Keratinocyte (primary cell): ENCODE results near the gene ADARB2. TPM values are rescaled to one million over a fixed set of nuclear protein-coding genes. Genes with fewer than 3 reads are reported as not detected.

Experiments used
- DNase-seq: peaks from one replicate; pipeline ENCODE4 v3.0.0-alpha.2; 2011; ENCODE audit warnings: low read depth, missing footprints, low spot score
- FAIRE-seq: peaks from 2 replicates; lab custom pipeline; 2011; peaks lifted over from hg19 to GRCh38; lab: Jason Lieb, UNC
- H2AFZ ChIP-seq: 2 replicates; pipeline ENCODE4 v1.6.0; 2012; ENCODE audit warnings: low read length, control low read depth, inconsistent platforms; ENCODE audit not compliant: control insufficient read depth
- H3K27ac ChIP-seq: 2 replicates; pipeline ENCODE4 v1.5.1; 2011; ENCODE audit warnings: low read length; ENCODE audit not compliant: control insufficient read depth, insufficient read depth
- H3K27me3 ChIP-seq: 3 replicates; pipeline ENCODE4 v1.6.0; 2011; ENCODE audit warnings: low read length; ENCODE audit not compliant: control insufficient read depth, insufficient read depth; ENCODE audit errors: extremely low read depth
- H3K36me3 ChIP-seq, 2 experiments: 2 replicates in 1 of 2; 3 replicates in 1 of 2; pipeline ENCODE4 v1.5.1; 2011; ENCODE audit warnings: low read length in 2 of 2, mild to moderate bottlenecking in 1 of 2; ENCODE audit not compliant: control insufficient read depth in 2 of 2, insufficient read depth in 2 of 2; ENCODE audit errors: extremely low read depth in 1 of 2
- H3K4me1 ChIP-seq: 3 replicates; pipeline ENCODE4 v1.5.1; 2011; ENCODE audit warnings: low read length; ENCODE audit not compliant: control insufficient read depth, insufficient read depth; ENCODE audit errors: extremely low read depth
- H3K4me2 ChIP-seq: 3 replicates; pipeline ENCODE4 v1.6.0; 2011; ENCODE audit warnings: low read depth, low read length; ENCODE audit not compliant: control insufficient read depth, insufficient read depth; ENCODE audit errors: extremely low read depth
- H3K4me3 ChIP-seq, 3 experiments: fragments of 200-600 bp in 1 of 3; sonication (generic) in 1 of 3; 2 replicates in 2 of 3; 3 replicates in 1 of 3; pipeline ENCODE4 v1.5.1; 2011 to 2016; ENCODE audit warnings: low read length in 3 of 3, mild to moderate bottlenecking in 3 of 3, control low read depth in 2 of 3, inconsistent platforms in 1 of 3, low read depth in 1 of 3, mixed read lengths in 1 of 3, mixed run types in 1 of 3, moderate library complexity in 1 of 3; ENCODE audit not compliant: control insufficient read depth in 2 of 3, insufficient read depth in 2 of 3; ENCODE audit errors: extremely low read depth in 1 of 3
- H3K79me2 ChIP-seq: 2 replicates; pipeline ENCODE4 v1.6.0; 2012; ENCODE audit warnings: low read length; ENCODE audit not compliant: control insufficient read depth, insufficient read depth
- H3K9ac ChIP-seq: 3 replicates; pipeline ENCODE4 v1.6.0; 2011; ENCODE audit warnings: low read length; ENCODE audit not compliant: control insufficient read depth, insufficient read depth; ENCODE audit errors: extremely low read depth
- H3K9me1 ChIP-seq: 3 replicates; pipeline ENCODE4 v1.6.0; 2011; ENCODE audit warnings: low read length; ENCODE audit not compliant: control insufficient read depth, insufficient read depth; ENCODE audit errors: extremely low read depth
- H3K9me3 ChIP-seq: 2 replicates; pipeline ENCODE4 v1.5.1; 2012; ENCODE audit warnings: low read depth, low read length; ENCODE audit not compliant: control insufficient read depth
- H4K20me1 ChIP-seq: 3 replicates; pipeline ENCODE4 v1.6.0; 2011; ENCODE audit warnings: low read length; ENCODE audit not compliant: control insufficient read depth, insufficient read depth; ENCODE audit errors: extremely low read depth
- EZH2 ChIP-seq: IDR thresholded peaks from one replicate; pipeline ENCODE4 v1.6.1; 2012; ENCODE audit warnings: inconsistent platforms, mild to moderate bottlenecking, low read length, moderate library complexity
- dilution Hi-C: fragments of 300-500 bp; cut with MboI; formaldehyde crosslinking; loops from one replicate; pipeline ENCODE4 v1.7.0; 2020; ENCODE audit warnings: low sequenced_read_pairs; ENCODE audit not compliant: extremely low pct_ligation_motif_present
- polyA plus RNA-seq, 5 experiments: library from polyadenylated mRNA; depleted of rRNA in 3 of 5; stranded (reverse) in 3 of 5; stranded (forward) in 1 of 5; unstranded in 1 of 5; fragments of >200 nt; gene quantifications; 1 replicate in 1 of 5; 2 replicates in 3 of 5; 3 replicates in 1 of 5; pipeline versions ENCODE4 v1.2.1 to v1.2.3, GENCODE V29; 2011 to 2012; ENCODE audit warnings: missing spikeins in 2 of 5, low read depth in 1 of 5, low replicate concordance in 1 of 5
- TF ChIP-seq, protein P1 (sequence below), 3 experiments: IDR thresholded peaks in 1 of 3; conservative IDR thresholded peaks in 1 of 3; optimal IDR thresholded peaks in 1 of 3; 2 replicates in 2 of 3; 3 replicates in 1 of 3; pipeline versions ENCODE3 to v1.5.1; 2011; ENCODE audit warnings: low read length in 3 of 3, mild to moderate bottlenecking in 3 of 3, moderate library complexity in 2 of 3, control low read depth in 1 of 3, inconsistent platforms in 1 of 3; ENCODE audit not compliant: insufficient read depth in 2 of 3; ENCODE audit errors: extremely low read depth in 1 of 3

The ADARB2 gene
- polyA plus RNA-seq, 1 donor (not counting 4 experiments of a cell fraction or from before 2014, with no cell fraction given): not detected

DNA sequence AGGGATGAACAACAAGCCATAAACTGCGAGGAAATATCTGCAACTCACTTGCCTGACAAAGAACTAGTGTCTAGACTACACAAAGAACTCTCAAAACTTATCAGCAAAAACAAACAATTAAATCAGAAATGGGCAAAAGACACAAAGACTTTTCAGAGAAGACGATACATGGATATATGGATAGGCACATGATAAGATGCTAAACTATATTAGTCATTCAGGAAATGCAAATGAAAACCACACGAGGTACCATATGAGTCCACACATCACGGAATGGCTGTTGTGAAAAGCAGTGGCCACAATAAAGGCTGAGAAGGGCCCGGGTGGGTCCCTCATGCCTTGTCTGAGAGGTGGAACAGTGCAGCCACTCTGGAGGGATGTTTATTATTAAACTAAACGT is 413.4 kb downstream of the ADARB2 start:
- H4K20me1 ChIP-seq: no peaks in the 10 kb centered on the region
- H3K4me2 ChIP-seq: no peak overlapping the region
- H3K9ac ChIP-seq: no peak overlapping the region
- no peak overlapping the region for H3K27ac ChIP-seq
- H3K36me3 ChIP-seq: no peaks in the 10 kb centered on the region
- DNase-seq (no peak), FAIRE-seq (no peak)
- H3K9me1 ChIP-seq: no peaks in the 10 kb centered on the region
- no peak overlapping the region for H3K4me3 ChIP-seq
- no peaks in the 10 kb centered on the region for H3K9me3 ChIP-seq
- no peaks in the 10 kb centered on the region for H3K4me1 ChIP-seq
- dilution Hi-C loops: no loop called here
- H3K27me3 ChIP-seq: no peaks in the 10 kb centered on the region
- no peaks in the 10 kb centered on the region for H3K79me2 ChIP-seq
- no peak overlapping the region for H2AFZ ChIP-seq
- no peak for TF ChIP-seq EZH2
- TF ChIP-seq, protein P1, sequence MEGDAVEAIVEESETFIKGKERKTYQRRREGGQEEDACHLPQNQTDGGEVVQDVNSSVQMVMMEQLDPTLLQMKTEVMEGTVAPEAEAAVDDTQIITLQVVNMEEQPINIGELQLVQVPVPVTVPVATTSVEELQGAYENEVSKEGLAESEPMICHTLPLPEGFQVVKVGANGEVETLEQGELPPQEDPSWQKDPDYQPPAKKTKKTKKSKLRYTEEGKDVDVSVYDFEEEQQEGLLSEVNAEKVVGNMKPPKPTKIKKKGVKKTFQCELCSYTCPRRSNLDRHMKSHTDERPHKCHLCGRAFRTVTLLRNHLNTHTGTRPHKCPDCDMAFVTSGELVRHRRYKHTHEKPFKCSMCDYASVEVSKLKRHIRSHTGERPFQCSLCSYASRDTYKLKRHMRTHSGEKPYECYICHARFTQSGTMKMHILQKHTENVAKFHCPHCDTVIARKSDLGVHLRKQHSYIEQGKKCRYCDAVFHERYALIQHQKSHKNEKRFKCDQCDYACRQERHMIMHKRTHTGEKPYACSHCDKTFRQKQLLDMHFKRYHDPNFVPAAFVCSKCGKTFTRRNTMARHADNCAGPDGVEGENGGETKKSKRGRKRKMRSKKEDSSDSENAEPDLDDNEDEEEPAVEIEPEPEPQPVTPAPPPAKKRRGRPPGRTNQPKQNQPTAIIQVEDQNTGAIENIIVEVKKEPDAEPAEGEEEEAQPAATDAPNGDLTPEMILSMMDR (optimal IDR thresholded peaks at IDR 0.05 in 1 of 3, IDR thresholded peaks at IDR 0.05 in 1 of 3, conservative IDR thresholded peaks at IDR 0.05 in 1 of 3; ENCODE audit: extremely low read depth in 1 of 3, insufficient read depth in 2 of 3, low read length in 3 of 3): no peak

DNA sequence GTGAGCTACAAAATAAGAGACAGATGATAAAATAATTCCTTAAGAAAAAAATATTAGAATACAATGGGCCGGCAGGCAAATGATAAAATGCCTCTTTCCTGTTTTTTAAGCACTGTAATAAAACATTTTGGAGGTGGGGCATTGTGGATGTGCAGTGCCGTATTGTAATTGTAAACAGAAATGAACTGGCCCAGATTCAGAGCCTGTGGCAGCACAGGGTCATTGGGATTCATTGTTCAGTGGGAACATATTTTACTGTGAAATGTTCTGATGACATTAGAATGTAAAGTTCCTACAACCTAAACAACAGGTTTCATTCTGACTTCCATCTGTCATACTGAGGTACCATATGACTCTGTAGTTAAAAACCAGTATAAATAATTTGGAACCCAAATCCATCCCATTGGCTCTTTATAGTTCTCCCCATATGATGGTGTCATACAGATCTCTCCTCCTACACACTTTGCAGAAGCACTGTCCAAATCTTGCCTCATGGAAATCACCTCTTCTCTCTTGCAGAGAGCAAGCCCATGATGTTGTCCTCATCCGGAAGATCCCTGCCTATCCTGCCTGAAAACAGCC is 416.5 kb downstream of the ADARB2 start:
- Histone ChIP-seq H3K9ac (no peak overlapping the region), H3K4me2 (no peak overlapping the region), H3K9me1 (no peaks in the 10 kb centered on the region), H2AFZ (no peak overlapping the region), H3K4me1 (no peaks in the 10 kb centered on the region), H3K27me3 (no peaks in the 10 kb centered on the region), H3K9me3 (no peaks in the 10 kb centered on the region), H3K79me2 (no peaks in the 10 kb centered on the region), H3K36me3 (no peaks in the 10 kb centered on the region), H3K4me3 (no peak overlapping the region), H4K20me1 (no peaks in the 10 kb centered on the region), H3K27ac (no peak overlapping the region)
- dilution Hi-C loops: no loop called here
- FAIRE-seq (no peak), DNase-seq (no peak)
- no peak for TF ChIP-seq EZH2
- TF ChIP-seq, protein P1 (optimal IDR thresholded peaks at IDR 0.05 in 1 of 3, IDR thresholded peaks at IDR 0.05 in 1 of 3, conservative IDR thresholded peaks at IDR 0.05 in 1 of 3; ENCODE audit: extremely low read depth in 1 of 3, insufficient read depth in 2 of 3, low read length in 3 of 3): no peak
